ENCODE data around the gene HYAL1. TPM values are rescaled to one million over a fixed set of nuclear protein-coding genes. Genes with fewer than 3 reads are reported as not detected.

The HYAL1 gene
- total RNA-seq, 1 donor from 2014 or later = 7.1 TPM

DNA sequence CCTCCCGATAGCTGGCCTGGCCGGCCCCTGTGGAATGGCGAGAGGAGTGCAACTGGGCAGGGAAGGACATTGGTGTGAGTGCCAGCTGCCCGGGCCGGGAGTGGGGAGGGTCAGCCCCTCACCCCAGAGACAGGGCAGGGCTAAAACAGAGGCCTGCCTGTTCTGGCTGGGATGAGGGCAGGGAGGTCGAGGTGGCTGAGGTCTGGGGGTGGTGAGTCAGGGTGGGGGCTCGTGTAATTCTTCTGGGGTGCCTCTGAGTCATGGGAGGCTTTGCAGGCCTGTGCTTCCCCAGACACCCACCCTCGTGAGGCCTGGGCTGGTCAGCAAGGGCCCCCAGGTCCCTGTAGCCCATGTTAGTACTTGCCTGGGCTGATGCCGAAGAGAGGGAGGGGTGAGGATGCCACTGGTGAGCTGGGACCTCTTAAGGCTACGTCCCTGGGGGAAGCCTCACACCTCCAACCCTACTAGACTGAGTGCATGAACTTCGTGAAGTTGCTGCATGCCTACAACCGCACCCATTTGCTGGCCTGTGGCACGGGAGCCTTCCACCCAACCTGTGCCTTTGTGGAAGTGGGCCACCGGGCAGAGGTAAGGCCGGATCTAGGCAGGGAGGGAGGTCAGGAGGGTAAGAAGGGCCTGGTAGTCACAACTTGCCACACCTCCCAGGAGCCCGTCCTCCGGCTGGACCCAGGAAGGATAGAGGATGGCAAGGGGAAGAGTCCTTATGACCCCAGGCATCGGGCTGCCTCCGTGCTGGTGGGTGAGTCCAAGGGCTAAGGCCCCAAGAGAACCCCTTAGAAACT, 32.8 kb downstream of the HYAL1 start:
- DNase-seq (ENCODE audit: low read depth) = no peak
- no peak overlapping the region for H3K4me3 ChIP-seq (ENCODE audit: low read depth, low read length)
- TF ChIP-seq, protein P1, sequence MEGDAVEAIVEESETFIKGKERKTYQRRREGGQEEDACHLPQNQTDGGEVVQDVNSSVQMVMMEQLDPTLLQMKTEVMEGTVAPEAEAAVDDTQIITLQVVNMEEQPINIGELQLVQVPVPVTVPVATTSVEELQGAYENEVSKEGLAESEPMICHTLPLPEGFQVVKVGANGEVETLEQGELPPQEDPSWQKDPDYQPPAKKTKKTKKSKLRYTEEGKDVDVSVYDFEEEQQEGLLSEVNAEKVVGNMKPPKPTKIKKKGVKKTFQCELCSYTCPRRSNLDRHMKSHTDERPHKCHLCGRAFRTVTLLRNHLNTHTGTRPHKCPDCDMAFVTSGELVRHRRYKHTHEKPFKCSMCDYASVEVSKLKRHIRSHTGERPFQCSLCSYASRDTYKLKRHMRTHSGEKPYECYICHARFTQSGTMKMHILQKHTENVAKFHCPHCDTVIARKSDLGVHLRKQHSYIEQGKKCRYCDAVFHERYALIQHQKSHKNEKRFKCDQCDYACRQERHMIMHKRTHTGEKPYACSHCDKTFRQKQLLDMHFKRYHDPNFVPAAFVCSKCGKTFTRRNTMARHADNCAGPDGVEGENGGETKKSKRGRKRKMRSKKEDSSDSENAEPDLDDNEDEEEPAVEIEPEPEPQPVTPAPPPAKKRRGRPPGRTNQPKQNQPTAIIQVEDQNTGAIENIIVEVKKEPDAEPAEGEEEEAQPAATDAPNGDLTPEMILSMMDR (IDR thresholded peaks at IDR 0.05; ENCODE audit: insufficient read depth, low read length, severe bottlenecking) = no peak
- no peak for FAIRE-seq
- no peaks in the 10 kb centered on the region for H3K27me3 ChIP-seq (ENCODE audit: control insufficient read depth, insufficient read depth, low read length)
- H3K36me3 ChIP-seq (ENCODE audit: control insufficient read depth, insufficient read depth, low read length) = no peaks in the 10 kb centered on the region

GRCh38 chr3:50269977-50270413, 33.4 kb downstream of the HYAL1 start:
- TF ChIP-seq, protein P1 (IDR thresholded peaks at IDR 0.05; ENCODE audit: insufficient read depth, low read length, severe bottlenecking) = no peak
- no peak for FAIRE-seq
- H3K36me3 ChIP-seq (ENCODE audit: control insufficient read depth, insufficient read depth, low read length) = no peaks in the 10 kb centered on the region
- H3K4me3 ChIP-seq (ENCODE audit: low read depth, low read length) = no peak overlapping the region
- no peaks in the 10 kb centered on the region for H3K27me3 ChIP-seq (ENCODE audit: control insufficient read depth, insufficient read depth, low read length)
- DNase-seq (ENCODE audit: low read depth) = peak; percentile 63

DNA sequence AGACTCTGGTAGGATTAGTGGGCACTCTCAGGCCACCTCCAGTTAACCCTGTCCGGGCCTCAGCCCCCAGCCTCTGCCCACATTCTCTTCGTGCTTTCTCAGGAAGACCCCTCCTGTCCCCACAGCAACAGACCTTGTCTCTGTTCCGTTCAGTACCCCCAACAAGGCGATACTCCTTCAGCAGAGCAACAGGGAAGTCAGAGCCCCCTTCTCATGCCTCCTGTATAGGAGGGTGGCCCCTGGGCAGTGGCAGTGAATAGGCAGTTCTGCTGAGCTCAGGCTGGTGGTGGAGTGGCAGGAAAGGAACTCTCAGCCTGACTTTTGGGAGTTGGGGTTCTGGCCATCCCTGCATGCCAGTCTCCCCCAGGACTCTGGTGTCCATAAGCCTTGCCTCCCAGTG, 33.9 kb downstream of the HYAL1 start:
- no peak overlapping the region for H3K4me3 ChIP-seq (ENCODE audit: low read depth, low read length)

GRCh38 chr3:50268703-50269451, 34.5 kb downstream of the HYAL1 start, which contains the start of gene SEMA3B:
TSS of gene SEMA3B (plus strand) at chr3:50269147. CDS start at chr3:50269241, 94 bp downstream.
- no peaks in the 10 kb centered on the region for H3K27me3 ChIP-seq (ENCODE audit: control insufficient read depth, insufficient read depth, low read length)
- FAIRE-seq = no peak
- TF ChIP-seq, protein P1 (IDR thresholded peaks at IDR 0.05; ENCODE audit: insufficient read depth, low read length, severe bottlenecking) = no peak
- H3K36me3 ChIP-seq (ENCODE audit: control insufficient read depth, insufficient read depth, low read length) = no peaks in the 10 kb centered on the region
- H3K4me3 ChIP-seq (ENCODE audit: low read depth, low read length) = no peak within 1 kb of the TSS
- DNase-seq (ENCODE audit: low read depth) = peak; percentile 74

More for the DNA sequence above, 33.9 kb downstream of the HYAL1 start:
- FAIRE-seq = no peak
- Histone ChIP-seq H3K36me3 (ENCODE audit: control insufficient read depth, insufficient read depth, low read length) (no peaks in the 10 kb centered on the region), H3K27me3 (ENCODE audit: control insufficient read depth, insufficient read depth, low read length) (no peaks in the 10 kb centered on the region)
- TF ChIP-seq, protein P1 (IDR thresholded peaks at IDR 0.05; ENCODE audit: insufficient read depth, low read length, severe bottlenecking) = no peak
- no peak for DNase-seq (ENCODE audit: low read depth)

DNA sequence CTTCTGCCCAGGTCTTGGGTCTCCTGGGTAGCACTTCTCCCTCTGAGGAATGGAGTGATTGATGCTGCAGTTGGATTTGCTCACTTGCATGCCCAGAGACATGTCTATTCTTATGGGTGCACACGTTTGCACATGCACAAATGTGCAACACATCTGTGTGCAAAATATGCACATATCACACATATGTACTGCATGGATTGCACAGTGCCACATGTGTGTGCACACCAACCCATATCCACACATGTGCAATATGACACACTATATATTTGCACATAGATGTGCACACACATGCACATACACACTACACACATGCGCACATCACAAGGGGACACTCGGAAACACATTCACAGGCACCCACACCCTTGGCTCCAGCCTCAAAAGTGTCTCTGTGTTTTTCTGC, 35.1 kb downstream of the HYAL1 start:
- H3K27me3 ChIP-seq (ENCODE audit: control insufficient read depth, insufficient read depth, low read length) = no peaks in the 10 kb centered on the region
- TF ChIP-seq, protein P1 (IDR thresholded peaks at IDR 0.05; ENCODE audit: insufficient read depth, low read length, severe bottlenecking) = no peak
- FAIRE-seq = no peak
- H3K4me3 ChIP-seq (ENCODE audit: low read depth, low read length) = no peak overlapping the region
- no peaks in the 10 kb centered on the region for H3K36me3 ChIP-seq (ENCODE audit: control insufficient read depth, insufficient read depth, low read length)
- no peak for DNase-seq (ENCODE audit: low read depth)

All from bronchial epithelial cell (primary cell).